Aorta (tissue), 5 donors: ENCODE data around the gene UGGT1. TPM values are rescaled to one million over a fixed set of nuclear protein-coding genes. Genes with fewer than 3 reads are reported as not detected.
"Not testable (repeated sequence)": the region's sequence is repeated elsewhere in the genome, so short reads cannot be mapped to it uniquely, and the experiment has no call there.

Source experiments
- ATAC-seq: fragments of 200-7000 bp; cut with Tn5 transposase; one replicate; pipeline ENCODE4 v1.9.1; 2022; ENCODE audit warnings: moderate library complexity; ENCODE audit not compliant: low FRiP score
- DNase-seq, 2 donors: peaks; one replicate each; pipeline ENCODE4 v3.0.0-alpha.2; 2020
- H3K27ac ChIP-seq, 2 donors: one replicate each; pipeline ENCODE4 v1.5.1; 2013; ENCODE audit warnings: low read length in 2 of 2, mild to moderate bottlenecking in 2 of 2, moderate library complexity in 2 of 2, control low read depth in 1 of 2, inconsistent platforms in 1 of 2, low read depth in 1 of 2
- H3K27me3 ChIP-seq, 2 donors: one replicate each; pipeline ENCODE4 v1.6.1; 2013; ENCODE audit warnings: control low read depth in 1 of 2, low read length in 1 of 2, mild to moderate bottlenecking in 1 of 2, moderate library complexity in 1 of 2; ENCODE audit not compliant: insufficient read depth in 2 of 2, control insufficient read depth in 1 of 2
- H3K36me3 ChIP-seq, 2 donors: one replicate each; pipeline ENCODE4 v1.6.1; 2013; ENCODE audit warnings: control low read depth in 1 of 2, low read length in 1 of 2, mild to moderate bottlenecking in 1 of 2; ENCODE audit not compliant: insufficient read depth in 2 of 2, control insufficient read depth in 1 of 2
- H3K4me1 ChIP-seq, 2 donors: one replicate each; pipeline ENCODE4 v1.6.1; 2013; ENCODE audit warnings: low read length in 2 of 2, control low read depth in 1 of 2, mild to moderate bottlenecking in 1 of 2, moderate library complexity in 1 of 2; ENCODE audit not compliant: insufficient read depth in 2 of 2, control insufficient read depth in 1 of 2
- H3K4me3 ChIP-seq, 2 donors: one replicate each; pipeline ENCODE4 v1.5.1; 2013; ENCODE audit warnings: low read length in 2 of 2, control low read depth in 1 of 2, mild to moderate bottlenecking in 1 of 2
- H3K9me3 ChIP-seq: one replicate; pipeline ENCODE4 v1.6.1; 2013; ENCODE audit warnings: mild to moderate bottlenecking, low read length; ENCODE audit not compliant: control insufficient read depth
- WGBS, 2 donors: extraction: QIAGEN DNeasy Blood & Tissue Kit; methylation state at CpG; one replicate each; pipeline ENCODE4 v1.1.7; 2013; 5-methylcytosine and 5-hydroxymethylcytosine counted together
- intact Hi-C, 2 donors: fragments of 100-400 bp; cut with DNase I; formaldehyde crosslinking; loops; one replicate each; pipeline versions ENCODE4 v1.14.2 to v1.15.0; 2022
- polyA plus RNA-seq, 2 donors: library from polyadenylated mRNA; stranded (reverse); fragments of 200-250 nt; gene quantifications; one replicate each; pipeline ENCODE4 v1.2.3, GENCODE V29; 2013
- total RNA-seq, 2 donors: library from RNA; stranded (reverse); fragmentation: NEBNext Ultra II Directional; extraction: Animal tissue kit (Norgen Biotek cat#: 25700); gene quantifications; one replicate each; pipeline ENCODE4 v1.2.1, GENCODE V29; 2021
- donor health status: healthy with polysubstance abuse.
- donor health status: Bipolar disorder and iron deficiency.
- donor health status: DM: no; HTN: no; CAD: no.
- donor health status: DM: no; HTN: no; CAD: no.
- donor health status: DM: yes; HTN: yes; CAD: no.

The UGGT1 gene
- total and polyA plus RNA-seq, 4 donors, result 3.0 to 39.2 (median 24.1) TPM

GRCh38 chr2:128170776-128171175, 79.8 kb downstream of the UGGT1 start:
- Histone ChIP-seq H3K27ac (no peak overlapping the region), H3K4me1 (no peaks in the 10 kb centered on the region), H3K9me3 (no peaks in the 10 kb centered on the region), H3K27me3 (no peaks in the 10 kb centered on the region), H3K36me3 (peaks cover 7 to 14% of the 10 kb centered on the region in 2 donors), H3K4me3 (no peak overlapping the region)
- intact Hi-C loops, result loop anchor here in 1 of 2 donors (10.0 kb wide), 1 partner anchor 144 kb away; the partner anchor contains the start of gene HS6ST1
- WGBS, 2 donors, result 66 to 68% methylated on average over 6 of the region's 6 CpGs
- ATAC-seq (no peak), DNase-seq (no peak)

- Histone ChIP-seq H3K4me1 (no peaks in the 10 kb centered on the region), H3K27me3 (no peaks in the 10 kb centered on the region), H3K9me3 (no peaks in the 10 kb centered on the region), H3K4me3 (no peak overlapping the region), H3K27ac (no peak overlapping the region), H3K36me3 (peaks cover 9 to 15% of the 10 kb centered on the region in 2 donors)
- ATAC-seq (no peak), DNase-seq (no peak)
- intact Hi-C loops, result loop anchor here in 1 of 2 donors (10.0 kb wide), 1 partner anchor 143 kb away; the partner anchor contains the start of gene HS6ST1
- WGBS, 2 donors, result 89 to 91% methylated on average over 5 of the region's 5 CpGs
Observed at GRCh38 chr2:128172191-128172590, 81.2 kb downstream of the UGGT1 start.

GRCh38 chr2:128174067-128174466, 83.1 kb downstream of the UGGT1 start:
- H3K36me3 ChIP-seq, result peaks cover 11 to 21% of the 10 kb centered on the region in 2 donors
- not testable (repeated sequence) for H3K9me3 ChIP-seq, H3K27me3 ChIP-seq, ATAC-seq, H3K4me3 ChIP-seq, H3K27ac ChIP-seq, H3K4me1 ChIP-seq, DNase-seq
- 80 to 81% methylated on average over 4 of the region's 4 CpGs for WGBS, 2 donors
- intact Hi-C loops, result loop anchor here in 1 of 2 donors (10.0 kb wide), 1 partner anchor 141 kb away; the partner anchor contains the start of gene HS6ST1

- Histone ChIP-seq H3K36me3 (peaks cover 11 to 19% of the 10 kb centered on the region in 2 donors), H3K27me3 (no peaks in the 10 kb centered on the region), H3K4me1 (no peaks in the 10 kb centered on the region), H3K27ac (no peak overlapping the region), H3K9me3 (no peaks in the 10 kb centered on the region), H3K4me3 (no peak overlapping the region)
- 97% methylated on average over 3 of the region's 3 CpGs for WGBS, 2 donors
- DNase-seq (no peak), ATAC-seq (no peak)
- intact Hi-C loops, result loop anchor here in 1 of 2 donors (10.0 kb wide), 1 partner anchor 137 kb away; the partner anchor contains the start of gene HS6ST1
Observed at GRCh38 chr2:128177315-128177714, 86.3 kb downstream of the UGGT1 start.

GRCh38 chr2:128178149-128178649, 87.2 kb downstream of the UGGT1 start:
- no peak for ATAC-seq
- Histone ChIP-seq H3K4me1 (no peaks in the 10 kb centered on the region), H3K36me3 (peaks cover 11 to 21% of the 10 kb centered on the region in 2 donors), H3K27me3 (no peaks in the 10 kb centered on the region), H3K9me3 (no peaks in the 10 kb centered on the region), H3K4me3 (no peak overlapping the region), H3K27ac (no peak overlapping the region)
- DNase-seq, result no peak
- intact Hi-C loops, result loop anchor here in 1 of 2 donors (10.0 kb wide), 1 partner anchor 137 kb away; the partner anchor contains the start of gene HS6ST1
- WGBS, 2 donors, result 89% methylated on average over 8 of the region's 8 CpGs

- Histone ChIP-seq H3K27me3 (no peaks in the 10 kb centered on the region), H3K27ac (no peak overlapping the region), H3K9me3 (no peaks in the 10 kb centered on the region), H3K4me1 (no peaks in the 10 kb centered on the region), H3K4me3 (no peak overlapping the region), H3K36me3 (peaks cover 11 to 19% of the 10 kb centered on the region in 2 donors)
- 48 to 50% methylated on average over 9 of the region's 9 CpGs for WGBS, 2 donors
- DNase-seq (peak in 1 of 2 donors; percentile 74), ATAC-seq (peak; percentile 75)
- intact Hi-C loops, result loop anchor here in 1 of 2 donors (10.0 kb wide), 1 partner anchor 136 kb away; the partner anchor contains the start of gene HS6ST1
Observed at GRCh38 chr2:128178650-128179460, 87.9 kb downstream of the UGGT1 start.

GRCh38 chr2:128179461-128179755, 88.4 kb downstream of the UGGT1 start:
- no peaks in the 10 kb centered on the region for H3K27me3 ChIP-seq
- no peak for DNase-seq
- H3K36me3 ChIP-seq, result peaks cover 11 to 19% of the 10 kb centered on the region in 2 donors
- H3K4me1 ChIP-seq, result no peaks in the 10 kb centered on the region
- H3K4me3 ChIP-seq, result no peak overlapping the region
- H3K9me3 ChIP-seq, result no peaks in the 10 kb centered on the region
- H3K27ac ChIP-seq, result no peak overlapping the region
- 84 to 85% methylated on average over 4 of the region's 4 CpGs for WGBS, 2 donors
- intact Hi-C loops, result loop anchor here in 1 of 2 donors (10.0 kb wide), 1 partner anchor 135 kb away; the partner anchor contains the start of gene HS6ST1
- no peak for ATAC-seq

- no peak overlapping the region for H3K4me3 ChIP-seq
- intact Hi-C loops, result loop anchor here in 1 of 2 donors (5.0 kb wide), 1 partner anchor 52 kb away; no protein-coding TSS in a partner anchor
- H3K4me1 ChIP-seq, result no peaks in the 10 kb centered on the region
- H3K36me3 ChIP-seq, result peaks cover 11 to 18% of the 10 kb centered on the region in 2 donors
- DNase-seq (no peak), ATAC-seq (no peak)
- no peak overlapping the region for H3K27ac ChIP-seq
- 62 to 71% methylated on average over 4 of the region's 4 CpGs for WGBS, 2 donors
- H3K27me3 ChIP-seq, result no peaks in the 10 kb centered on the region
- H3K9me3 ChIP-seq, result no peaks in the 10 kb centered on the region
Observed at GRCh38 chr2:128180031-128180430, 89.0 kb downstream of the UGGT1 start.
